Breast epithelium (tissue), 3 donors: ENCODE measurements around the gene CA10.

ENCODE experiments used
- CTCF ChIP-seq, 3 donors: fragments of 450-650 bp; IDR thresholded peaks; one replicate each; pipeline ENCODE4 v1.5.1; 2016 to 2017; ENCODE audit warnings: antibody characterized with exemption in 3 of 3, mild to moderate bottlenecking in 3 of 3, moderate library complexity in 3 of 3
- POLR2A ChIP-seq: fragments of 450-650 bp; IDR thresholded peaks from one replicate; pipeline ENCODE4 v1.6.1; 2016; ENCODE audit warnings: antibody characterized with exemption, mild to moderate bottlenecking, moderate library complexity
- POLR2AphosphoS5 ChIP-seq, 3 donors: sonication (generic); formaldehyde crosslinking; IDR thresholded peaks; one replicate each; pipeline ENCODE4 v1.6.1; 2017; ENCODE audit warnings: antibody characterized with exemption in 3 of 3

GRCh38 chr17:51799240-51799639 is 359.3 kb downstream of the CA10 start:
- TF ChIP-seq CTCF (IDR thresholded peaks at IDR 0.05): no peak
- no peak for TF ChIP-seq POLR2AphosphoS5 (IDR thresholded peaks at IDR 0.05)
- TF ChIP-seq POLR2A: no peak
